GM12872 (cell line): Measurements from ENCODE around the gene PIM3.

Source experiments
- TF ChIP-seq, protein P1 (sequence below): IDR thresholded peaks from 3 replicates; pipeline ENCODE4 v1.5.1; 2011; ENCODE audit warnings: low read depth, mild to moderate bottlenecking, low read length, moderate library complexity; ENCODE audit not compliant: insufficient read depth

The PIM3 gene

DNA sequence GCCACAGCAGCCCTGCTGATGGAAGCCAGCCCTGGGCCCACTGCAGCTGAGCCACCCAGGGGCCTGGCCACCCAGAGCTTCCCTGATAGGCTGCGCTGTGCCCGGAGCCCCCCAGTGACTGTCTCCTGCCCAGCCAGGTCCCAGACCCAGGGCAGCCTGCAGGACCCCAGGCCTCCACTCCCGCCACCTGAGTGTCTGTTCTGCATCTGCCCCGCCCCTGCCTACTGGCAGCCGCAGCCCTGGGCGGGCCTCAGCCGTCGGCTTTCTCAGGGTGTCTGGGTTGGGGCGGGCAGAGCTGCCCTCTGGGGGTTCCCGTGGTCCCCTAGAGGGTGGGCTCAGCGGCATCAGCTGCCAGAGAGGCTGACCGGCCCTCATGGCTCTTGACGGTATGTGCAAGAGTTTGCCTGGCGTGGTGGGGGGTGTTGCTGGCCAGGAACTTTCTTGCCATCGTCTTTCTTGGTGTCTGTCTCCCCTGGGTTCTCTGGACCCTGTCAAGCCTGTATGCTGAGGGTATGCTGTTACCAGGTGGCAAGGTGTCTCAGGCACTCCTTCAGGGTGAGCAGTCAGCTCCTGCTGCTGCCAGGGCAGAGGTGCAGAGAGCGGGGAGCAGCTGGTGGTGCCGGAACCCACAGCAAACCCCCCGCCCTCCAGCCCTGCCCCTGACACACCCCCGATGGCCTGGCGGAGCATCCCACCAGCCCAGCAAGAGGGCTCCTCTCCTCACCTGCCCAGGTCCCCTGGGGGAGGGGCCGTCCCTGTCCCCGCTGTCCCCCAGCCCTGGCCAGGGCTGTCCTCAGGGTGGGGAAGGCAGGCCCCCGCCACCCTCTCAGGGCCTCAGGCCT lies 12.2 kb upstream of the PIM3 start:
- TF ChIP-seq, protein P1, sequence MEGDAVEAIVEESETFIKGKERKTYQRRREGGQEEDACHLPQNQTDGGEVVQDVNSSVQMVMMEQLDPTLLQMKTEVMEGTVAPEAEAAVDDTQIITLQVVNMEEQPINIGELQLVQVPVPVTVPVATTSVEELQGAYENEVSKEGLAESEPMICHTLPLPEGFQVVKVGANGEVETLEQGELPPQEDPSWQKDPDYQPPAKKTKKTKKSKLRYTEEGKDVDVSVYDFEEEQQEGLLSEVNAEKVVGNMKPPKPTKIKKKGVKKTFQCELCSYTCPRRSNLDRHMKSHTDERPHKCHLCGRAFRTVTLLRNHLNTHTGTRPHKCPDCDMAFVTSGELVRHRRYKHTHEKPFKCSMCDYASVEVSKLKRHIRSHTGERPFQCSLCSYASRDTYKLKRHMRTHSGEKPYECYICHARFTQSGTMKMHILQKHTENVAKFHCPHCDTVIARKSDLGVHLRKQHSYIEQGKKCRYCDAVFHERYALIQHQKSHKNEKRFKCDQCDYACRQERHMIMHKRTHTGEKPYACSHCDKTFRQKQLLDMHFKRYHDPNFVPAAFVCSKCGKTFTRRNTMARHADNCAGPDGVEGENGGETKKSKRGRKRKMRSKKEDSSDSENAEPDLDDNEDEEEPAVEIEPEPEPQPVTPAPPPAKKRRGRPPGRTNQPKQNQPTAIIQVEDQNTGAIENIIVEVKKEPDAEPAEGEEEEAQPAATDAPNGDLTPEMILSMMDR: no peak

DNA sequence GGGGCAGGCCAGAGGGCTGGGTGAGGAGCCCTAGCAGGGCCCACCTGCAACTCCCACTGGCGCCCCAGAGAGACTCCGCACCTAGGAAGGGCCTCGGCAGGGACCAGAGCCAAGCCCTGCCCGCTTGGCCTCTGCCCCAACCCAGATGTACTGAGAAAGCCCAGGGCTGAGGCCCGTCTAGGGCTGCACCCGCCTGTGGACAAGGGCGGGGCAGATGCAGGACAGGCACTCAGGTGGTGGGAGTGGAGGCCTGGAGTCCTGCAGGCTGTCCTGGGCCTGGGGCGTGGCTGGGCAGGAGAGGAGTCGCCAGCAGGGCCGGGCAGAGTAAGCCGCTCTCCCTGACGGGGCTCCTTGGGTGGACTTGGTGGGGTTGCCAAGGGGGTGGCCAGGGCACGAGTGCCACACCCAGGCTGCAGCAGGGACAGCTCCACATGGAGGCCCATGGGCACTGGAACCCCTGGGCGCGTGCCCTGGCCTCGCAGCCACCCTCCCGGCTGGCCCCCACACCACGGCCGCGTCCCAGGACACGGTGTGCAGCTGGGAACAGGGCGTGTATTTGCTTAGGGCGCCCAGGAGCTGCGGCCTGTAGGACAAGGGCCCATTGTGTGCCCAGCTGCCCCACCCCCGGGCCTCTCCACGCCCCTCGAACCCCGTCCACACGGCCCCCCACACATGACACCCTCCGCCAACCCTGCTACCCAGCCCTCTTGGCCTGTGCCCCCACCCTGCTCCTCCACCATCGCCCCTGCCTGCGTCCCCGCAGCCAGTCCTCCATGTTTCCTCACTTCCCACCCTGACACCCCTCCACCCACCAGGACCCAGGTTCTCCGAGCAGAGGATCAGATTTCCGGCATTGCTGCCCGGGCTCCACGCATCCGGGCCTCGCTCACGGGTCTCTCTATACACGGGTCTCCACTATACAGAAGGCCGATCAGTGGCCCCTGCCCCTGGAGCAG lies 11.3 kb upstream of the PIM3 start:
- TF ChIP-seq, protein P1: no peak

DNA sequence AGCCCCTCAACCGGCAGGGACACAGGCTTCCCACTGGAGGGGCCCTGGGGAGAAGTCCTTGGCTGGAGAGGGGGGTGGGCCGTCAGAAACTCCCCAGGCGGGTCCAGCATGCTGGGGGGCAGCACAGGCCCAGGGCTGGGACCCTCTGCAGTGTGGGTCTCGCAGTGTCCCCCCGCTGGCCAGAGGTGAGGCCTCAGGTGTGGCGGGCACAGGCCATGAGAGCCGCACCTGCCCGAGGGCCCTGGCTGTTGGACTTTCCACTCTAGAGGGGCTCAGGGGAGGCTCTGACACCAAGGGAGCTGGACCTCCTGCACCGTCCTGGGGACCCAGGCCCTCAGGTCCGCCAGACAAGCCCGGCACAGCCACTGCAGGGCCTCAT lies 10.7 kb upstream of the PIM3 start:
- TF ChIP-seq, protein P1: no peak

DNA sequence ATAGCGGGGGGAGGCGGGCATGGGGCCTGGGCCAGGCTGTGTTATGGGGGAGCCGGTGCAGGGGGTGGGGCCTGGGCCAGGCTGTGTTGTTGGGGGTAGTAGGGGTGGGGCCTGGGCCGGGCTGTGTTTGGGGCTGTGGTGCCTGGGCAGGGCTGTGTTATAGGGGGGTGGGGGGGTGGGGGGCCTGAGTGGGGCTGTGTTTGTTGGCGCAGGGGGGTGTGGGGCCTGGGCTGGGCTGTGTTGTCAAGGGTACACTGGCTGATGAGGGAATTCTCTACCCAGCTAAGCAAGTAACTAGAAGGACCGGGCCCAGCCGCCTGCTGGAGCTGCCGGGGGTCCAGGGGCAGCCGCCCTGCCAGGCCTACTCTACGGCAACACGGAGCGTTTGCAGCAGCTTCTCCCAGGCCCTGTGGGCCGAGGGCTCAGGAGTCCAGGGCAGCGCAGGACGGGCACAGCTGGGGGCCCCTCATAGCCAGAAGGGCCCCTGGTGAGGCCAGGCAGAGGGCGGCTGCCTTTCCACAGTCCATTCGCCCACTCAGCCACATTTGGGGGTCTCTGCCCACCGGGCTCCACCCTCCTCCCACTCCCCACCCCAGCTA lies 10.1 kb upstream of the PIM3 start:
- TF ChIP-seq, protein P1: no peak

DNA sequence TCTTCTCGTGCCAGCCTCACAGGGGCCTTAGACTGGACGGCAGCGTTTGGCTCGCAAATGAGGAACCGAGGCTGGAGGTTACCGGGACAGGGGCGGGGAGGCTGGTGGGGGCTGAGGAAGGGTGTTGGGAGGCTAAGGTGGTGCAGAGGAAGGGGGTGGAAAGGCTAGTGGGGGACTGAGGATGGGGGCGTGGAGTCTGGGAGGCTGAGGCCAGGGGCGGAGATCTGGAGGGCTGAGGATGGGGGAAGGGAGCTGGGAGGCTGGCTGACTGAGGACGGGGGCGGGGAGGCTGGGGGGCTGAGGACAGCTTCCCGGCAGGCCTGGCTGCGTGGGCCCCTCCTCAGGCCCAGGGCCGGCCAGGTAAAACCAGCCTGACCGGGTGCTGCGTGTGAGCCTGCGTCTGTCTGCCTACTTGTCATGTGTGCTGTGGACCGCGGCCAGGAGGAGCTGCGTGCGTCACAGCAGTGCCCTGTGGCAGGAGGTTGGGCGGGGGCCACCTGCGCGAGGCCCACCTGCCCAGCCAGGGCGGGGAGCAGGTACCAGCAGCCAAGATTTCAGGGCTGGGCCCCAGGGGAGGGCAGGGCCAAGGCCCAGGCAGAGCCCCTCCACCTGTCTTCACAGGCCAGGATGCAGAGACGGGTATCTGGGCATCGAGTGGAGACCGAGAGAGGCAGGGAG lies 9.4 kb upstream of the PIM3 start:
- TF ChIP-seq, protein P1: no peak

DNA sequence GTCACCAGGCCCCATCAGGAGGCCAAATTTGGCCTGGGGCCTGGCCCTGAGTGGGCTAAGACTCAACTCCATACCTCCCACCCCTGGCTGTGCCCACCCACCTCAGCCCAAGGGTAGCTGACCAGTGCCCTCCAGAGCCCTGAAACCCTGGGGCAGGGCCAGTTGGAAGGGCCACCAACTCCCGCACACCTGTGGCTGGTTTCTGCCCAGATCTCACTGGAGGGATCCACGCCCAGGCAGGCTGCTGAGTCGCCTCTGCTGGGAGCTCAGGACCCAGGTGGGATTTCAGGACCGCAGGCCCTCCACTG lies 8.9 kb upstream of the PIM3 start:
- TF ChIP-seq, protein P1: no peak
